Neutrophil (primary cell): ENCODE data around the gene TGM5.
"Not testable (repeated sequence)": the region's sequence is repeated elsewhere in the genome, so short reads cannot be mapped to it uniquely, and the experiment has no call there.

Source experiments
- H3K27ac ChIP-seq: fragments of 200-600 bp; sonication (generic); 2 replicates; pipeline ENCODE4 v1.5.1; 2016; ENCODE audit warnings: mild to moderate bottlenecking, moderate library complexity
- H3K27me3 ChIP-seq: fragments of 200-600 bp; sonication (generic); 2 replicates; pipeline ENCODE4 v1.6.0; 2016; ENCODE audit warnings: mild to moderate bottlenecking
- H3K36me3 ChIP-seq: fragments of 200-600 bp; sonication (generic); 2 replicates; pipeline ENCODE4 v1.5.1; 2017
- H3K4me1 ChIP-seq, 2 experiments: fragments of 200-600 bp in 1 of 2; sonication (generic) in 1 of 2; 1 replicate in 1 of 2; 2 replicates in 1 of 2; pipeline versions ENCODE4 v1.5.1 to v1.6.1; 2013 to 2016; ENCODE audit warnings: low read depth in 1 of 2, low read length in 1 of 2, mild to moderate bottlenecking in 1 of 2, moderate library complexity in 1 of 2; ENCODE audit not compliant: control insufficient read depth in 1 of 2, insufficient read depth in 1 of 2
- H3K4me3 ChIP-seq, 2 experiments: fragments of 200-600 bp in 1 of 2; sonication (generic) in 1 of 2; 1 replicate in 1 of 2; 2 replicates in 1 of 2; pipeline ENCODE4 v1.5.1; 2013 to 2016; ENCODE audit warnings: low read depth in 1 of 2, low read length in 1 of 2, mild to moderate bottlenecking in 1 of 2, moderate library complexity in 1 of 2
- H3K9me3 ChIP-seq: fragments of 200-600 bp; sonication (generic); 2 replicates; pipeline ENCODE4 v1.5.1; 2016
- TF ChIP-seq, protein P1 (sequence below): fragments of 200-600 bp; sonication (generic); IDR thresholded peaks from 2 replicates; pipeline ENCODE4 v1.5.1; 2016; ENCODE audit warnings: antibody characterized with exemption

TGM5 gene

DNA sequence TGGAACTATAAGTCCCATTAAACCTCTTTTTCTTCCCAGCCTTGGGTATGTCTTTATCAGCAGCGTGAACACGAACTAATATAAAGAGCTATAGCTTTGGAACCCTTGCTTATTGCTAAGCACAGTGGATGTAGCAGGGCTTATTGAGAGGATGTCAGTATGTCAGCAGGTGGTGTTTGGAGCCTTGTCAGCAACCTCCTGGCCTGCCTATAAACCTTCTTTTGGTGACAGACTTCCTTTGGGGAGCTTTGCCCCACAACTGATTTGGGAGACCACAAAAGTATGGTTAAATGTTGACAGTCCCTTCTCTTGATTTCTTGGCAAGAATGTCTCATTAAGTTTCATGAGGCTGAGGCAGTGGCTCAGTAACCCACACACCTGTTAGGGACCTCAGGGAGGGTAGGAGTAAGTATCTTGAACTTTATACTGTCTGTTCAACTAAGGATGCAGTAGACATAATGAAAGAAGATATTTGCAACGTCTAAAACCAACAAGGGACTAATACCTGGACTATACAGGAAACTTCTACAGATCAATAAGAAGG is 66.7 kb downstream of the TGM5 start:
- Histone ChIP-seq H3K4me3 (no peak overlapping the region), H3K27me3 (no peaks in the 10 kb centered on the region), H3K27ac (no peak overlapping the region), H3K9me3 (no peaks in the 10 kb centered on the region), H3K4me1 (no peaks in the 10 kb centered on the region), H3K36me3 (peaks cover 44% of the 10 kb centered on the region)
- TF ChIP-seq, protein P1, sequence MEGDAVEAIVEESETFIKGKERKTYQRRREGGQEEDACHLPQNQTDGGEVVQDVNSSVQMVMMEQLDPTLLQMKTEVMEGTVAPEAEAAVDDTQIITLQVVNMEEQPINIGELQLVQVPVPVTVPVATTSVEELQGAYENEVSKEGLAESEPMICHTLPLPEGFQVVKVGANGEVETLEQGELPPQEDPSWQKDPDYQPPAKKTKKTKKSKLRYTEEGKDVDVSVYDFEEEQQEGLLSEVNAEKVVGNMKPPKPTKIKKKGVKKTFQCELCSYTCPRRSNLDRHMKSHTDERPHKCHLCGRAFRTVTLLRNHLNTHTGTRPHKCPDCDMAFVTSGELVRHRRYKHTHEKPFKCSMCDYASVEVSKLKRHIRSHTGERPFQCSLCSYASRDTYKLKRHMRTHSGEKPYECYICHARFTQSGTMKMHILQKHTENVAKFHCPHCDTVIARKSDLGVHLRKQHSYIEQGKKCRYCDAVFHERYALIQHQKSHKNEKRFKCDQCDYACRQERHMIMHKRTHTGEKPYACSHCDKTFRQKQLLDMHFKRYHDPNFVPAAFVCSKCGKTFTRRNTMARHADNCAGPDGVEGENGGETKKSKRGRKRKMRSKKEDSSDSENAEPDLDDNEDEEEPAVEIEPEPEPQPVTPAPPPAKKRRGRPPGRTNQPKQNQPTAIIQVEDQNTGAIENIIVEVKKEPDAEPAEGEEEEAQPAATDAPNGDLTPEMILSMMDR, result no peak

DNA sequence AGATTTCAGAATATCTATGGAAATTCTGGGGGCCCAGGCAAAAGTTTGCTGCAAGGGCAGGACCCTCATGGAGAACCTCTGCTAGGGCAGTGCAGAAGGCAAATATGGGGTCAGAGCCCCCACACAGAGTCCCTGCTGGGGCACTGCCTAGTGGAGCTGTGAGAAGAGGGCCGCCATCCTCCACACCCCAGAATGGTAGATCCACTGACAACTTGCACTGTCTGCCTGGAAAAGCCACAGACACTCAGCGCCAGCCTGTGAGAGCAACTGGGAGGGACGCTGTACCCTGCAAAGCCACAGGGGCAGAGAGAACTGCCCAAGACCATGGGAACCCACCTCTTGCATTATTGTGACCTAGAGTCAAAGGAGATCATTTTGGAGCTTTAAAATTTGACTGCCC is 67.7 kb downstream of the TGM5 start:
- Histone ChIP-seq H3K4me3 (no peak overlapping the region), H3K27me3 (no peaks in the 10 kb centered on the region), H3K27ac (no peak overlapping the region), H3K36me3 (peaks cover 55% of the 10 kb centered on the region), H3K4me1 (no peaks in the 10 kb centered on the region), H3K9me3 (no peaks in the 10 kb centered on the region)
- TF ChIP-seq, protein P1, result no peak

DNA sequence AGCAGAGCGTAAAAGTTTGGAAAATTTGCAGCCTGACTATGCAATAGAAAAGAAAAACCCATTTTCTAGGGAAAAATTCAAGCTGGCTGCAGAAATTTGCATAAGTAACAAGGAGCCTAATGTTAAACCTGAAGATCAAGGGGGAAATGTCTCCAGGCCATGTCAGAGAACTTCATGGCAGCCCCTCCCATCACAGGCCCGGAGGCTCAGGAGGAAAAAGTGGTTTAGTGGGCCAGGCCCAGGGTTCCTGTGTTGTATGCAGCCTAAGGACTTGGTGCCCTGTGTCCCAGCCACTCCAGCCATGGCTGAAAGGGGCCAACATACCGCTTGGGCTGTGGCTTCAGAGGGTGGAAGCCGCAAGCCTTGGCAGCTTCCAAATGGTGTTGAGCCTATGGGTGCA is 68.2 kb downstream of the TGM5 start:
- not testable (repeated sequence) for H3K27ac ChIP-seq, H3K27me3 ChIP-seq

DNA sequence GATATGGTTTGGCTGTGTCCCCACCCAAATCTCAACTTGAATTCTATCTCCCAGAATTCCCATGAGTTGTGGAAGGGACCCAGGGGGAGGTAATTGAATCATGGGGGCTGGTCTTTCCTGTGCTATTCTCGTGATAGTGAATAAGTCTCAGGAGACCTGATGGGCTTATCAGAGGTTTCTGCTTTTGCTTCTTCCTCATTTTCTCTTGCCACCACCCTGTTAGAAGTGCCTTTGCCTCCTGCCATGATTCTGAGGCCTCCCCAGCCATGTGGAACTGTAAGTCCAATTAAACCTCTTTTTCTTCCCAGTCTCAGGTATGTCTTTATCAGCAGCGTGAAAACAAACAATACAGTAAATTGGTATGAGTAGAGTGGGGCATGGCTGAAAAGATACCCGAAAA is 69.0 kb downstream of the TGM5 start:
- H3K27me3 ChIP-seq, H3K4me1 ChIP-seq, H3K9me3 ChIP-seq, H3K4me3 ChIP-seq: not testable (repeated sequence)
- H3K27ac ChIP-seq, result peak overlapping the region; percentile 46
- H3K36me3 ChIP-seq, result peaks cover 65% of the 10 kb centered on the region

More for the DNA sequence above, 68.2 kb downstream of the TGM5 start:
- peaks cover 58% of the 10 kb centered on the region for H3K36me3 ChIP-seq
- H3K4me1 ChIP-seq, H3K9me3 ChIP-seq, H3K4me3 ChIP-seq: not testable (repeated sequence)

DNA sequence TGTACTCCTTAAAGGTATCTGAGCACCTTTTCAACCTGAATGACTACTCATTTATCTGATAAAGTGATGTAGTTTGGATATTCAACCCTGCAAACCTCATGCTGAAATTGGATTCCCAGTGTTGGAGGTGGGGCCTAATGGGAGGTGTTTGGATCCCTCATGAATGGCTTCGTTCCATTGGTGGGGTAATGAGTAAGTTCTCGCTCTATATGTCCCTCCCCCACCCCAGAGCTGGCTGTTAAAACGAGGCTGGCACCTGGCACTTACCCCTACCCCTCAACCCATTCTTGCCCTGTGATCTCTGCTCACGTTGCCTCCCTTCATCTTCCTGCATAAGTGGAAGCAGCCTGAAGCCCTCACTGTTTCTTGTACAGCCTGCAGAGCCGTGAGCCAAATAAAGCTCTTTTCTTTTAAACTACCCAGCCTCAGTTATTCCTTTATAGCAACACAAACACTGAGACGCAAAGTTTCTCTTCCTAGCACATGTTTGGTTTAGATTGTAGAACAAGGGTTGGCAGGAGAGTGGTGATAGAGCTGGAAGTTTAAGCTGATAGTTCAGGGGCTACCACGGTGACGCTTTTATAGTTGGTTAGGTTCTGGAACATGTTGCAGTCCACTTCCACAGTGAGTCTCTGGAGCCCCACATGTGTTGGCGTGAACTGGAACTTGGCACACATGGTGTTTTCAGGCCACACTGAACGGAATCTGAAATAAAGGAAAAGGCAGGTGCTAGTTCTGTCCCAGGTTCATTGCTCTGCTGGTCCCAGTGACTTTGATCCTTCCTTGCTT is 69.8 kb downstream of the TGM5 start:
- Histone ChIP-seq H3K4me1 (no peaks in the 10 kb centered on the region), H3K27me3 (no peaks in the 10 kb centered on the region), H3K36me3 (peaks cover 74% of the 10 kb centered on the region), H3K27ac (no peak overlapping the region), H3K4me3 (no peak overlapping the region), H3K9me3 (no peaks in the 10 kb centered on the region)
- TF ChIP-seq, protein P1, result no peak

DNA sequence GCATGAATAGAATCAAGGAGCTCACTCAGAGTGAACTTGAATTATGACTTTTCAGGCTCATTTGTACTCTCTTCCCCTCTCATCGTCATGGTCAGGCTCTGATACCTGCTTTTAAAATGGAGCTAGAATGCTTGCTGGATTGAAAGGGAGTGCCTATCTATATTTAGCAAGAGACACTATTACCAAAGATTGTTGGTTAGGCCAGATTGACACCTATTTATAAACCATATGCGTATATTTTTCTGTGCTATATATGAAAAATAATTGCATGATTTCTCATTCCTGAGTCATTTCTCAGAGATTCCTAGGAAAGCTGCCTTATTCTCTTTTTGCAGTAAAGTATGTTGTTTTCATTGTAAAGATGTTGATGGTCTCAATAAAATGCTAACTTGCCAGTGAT is 71.9 kb downstream of the TGM5 start:
- Histone ChIP-seq H3K27me3 (no peaks in the 10 kb centered on the region), H3K9me3 (no peaks in the 10 kb centered on the region), H3K4me3 (no peak overlapping the region), H3K36me3 (peaks cover 95% of the 10 kb centered on the region), H3K4me1 (no peaks in the 10 kb centered on the region), H3K27ac (no peak overlapping the region)
- TF ChIP-seq, protein P1, result no peak
